ENCODE results near the gene RCAN1. TPM values are rescaled to one million over a fixed set of nuclear protein-coding genes. Genes with fewer than 3 reads are reported as not detected.
"Not testable (repeated sequence)": the region's sequence is repeated elsewhere in the genome, so short reads cannot be mapped to it uniquely, and the experiment has no call there.

The RCAN1 gene
- total RNA-seq, 1 donor from 2014 or later = 11.1 TPM

DNA sequence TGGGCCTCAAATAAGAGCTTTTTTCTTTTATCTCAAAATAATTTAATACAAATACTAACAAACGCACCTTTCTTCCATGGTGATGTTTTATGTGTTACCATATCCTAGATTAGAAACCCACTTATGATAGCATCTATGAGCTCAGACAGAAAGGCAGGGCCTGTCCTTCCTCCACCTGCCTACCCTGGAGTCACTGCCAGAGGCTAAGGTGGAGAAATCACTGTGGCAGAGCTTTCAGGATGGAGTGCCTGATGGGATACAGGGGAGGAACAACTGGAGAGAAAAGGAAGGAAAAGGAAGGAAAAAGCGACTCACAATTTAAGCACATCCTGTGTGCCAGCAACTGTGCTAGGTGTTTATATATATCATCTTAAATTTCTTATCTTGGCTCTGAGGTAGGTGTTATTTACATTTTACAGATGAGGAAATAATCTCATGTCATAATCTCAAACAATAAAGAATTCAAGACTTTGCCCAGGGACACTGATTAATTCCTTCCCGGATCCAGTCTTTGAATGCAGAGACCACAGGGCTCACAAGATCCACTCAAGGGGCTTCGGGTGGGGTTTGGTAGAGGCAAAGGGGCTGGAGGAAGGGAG, 45.4 kb downstream of the RCAN1 start:
- Mint-ChIP-seq H3K27ac (no peak overlapping the region), H3K4me3 (no peak overlapping the region), H3K27me3 (ENCODE audit: insufficient read depth) (peaks cover 2% of the 10 kb centered on the region), H3K36me3 (ENCODE audit: low read depth) (peaks cover 3% of the 10 kb centered on the region), H3K4me1 (ENCODE audit: low read depth) (no peaks in the 10 kb centered on the region), H3K9me3 (peaks cover 10% of the 10 kb centered on the region)
- intact Hi-C loops (cut with micrococcal nuclease) = no loop called here
- DNase-seq (ENCODE audit: low spot score) = no peak

DNA sequence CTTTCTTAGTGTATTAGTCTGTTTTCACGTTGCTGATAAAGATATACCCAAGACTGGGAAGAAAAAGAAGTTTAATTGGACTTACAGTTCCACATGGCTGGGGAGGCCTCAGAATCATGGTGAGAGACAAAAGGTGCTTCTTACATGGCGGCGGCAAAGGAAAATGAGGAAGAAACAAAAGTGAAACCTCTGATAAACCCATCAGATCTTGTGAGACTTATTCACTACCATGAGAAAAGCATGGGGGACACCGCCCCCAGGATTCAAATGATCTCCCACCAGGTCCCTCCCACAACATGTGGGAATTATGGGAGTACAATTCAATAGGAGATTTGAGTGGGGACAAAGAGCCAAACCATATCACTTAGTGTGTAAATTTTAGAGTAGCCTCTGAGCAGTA, 46.1 kb downstream of the RCAN1 start:
- H3K4me3 Mint-ChIP-seq; H3K9me3 Mint-ChIP-seq; H3K27me3 Mint-ChIP-seq (ENCODE audit: insufficient read depth); DNase-seq (ENCODE audit: low spot score); H3K36me3 Mint-ChIP-seq (ENCODE audit: low read depth); H3K4me1 Mint-ChIP-seq (ENCODE audit: low read depth); H3K27ac Mint-ChIP-seq; intact Hi-C loops (cut with micrococcal nuclease): not testable (repeated sequence)

DNA sequence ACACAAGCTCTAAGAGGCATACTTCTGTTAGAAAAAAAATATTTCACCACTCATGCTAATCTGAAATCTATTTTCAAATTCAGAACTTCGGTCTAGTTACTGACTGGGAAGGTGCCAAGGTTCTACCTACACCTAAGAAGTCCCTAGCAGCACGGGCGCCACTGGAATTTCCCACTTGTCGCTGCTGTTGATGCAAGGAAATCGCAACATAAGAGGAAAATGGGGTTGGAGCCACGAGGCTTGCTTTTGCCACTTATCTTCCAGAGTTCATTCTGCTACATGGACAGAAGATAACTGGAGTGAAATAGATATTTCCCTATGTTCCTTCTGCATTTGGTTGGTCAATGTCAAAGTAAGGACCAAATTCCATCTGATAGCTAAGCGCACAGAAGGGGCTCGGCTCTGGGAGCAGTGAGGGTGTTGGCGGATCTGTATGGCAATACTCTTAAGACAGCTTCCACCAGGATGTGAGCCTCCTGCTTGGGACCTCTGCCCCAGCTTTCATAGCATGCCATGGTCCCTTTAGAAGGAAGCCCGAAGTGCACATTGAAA, 47.2 kb downstream of the RCAN1 start:
- DNase-seq (ENCODE audit: low spot score) = no peak
- Mint-ChIP-seq H3K27ac (no peak overlapping the region), H3K4me1 (ENCODE audit: low read depth) (no peaks in the 10 kb centered on the region), H3K4me3 (no peak overlapping the region), H3K36me3 (ENCODE audit: low read depth) (peaks cover 8% of the 10 kb centered on the region), H3K9me3 (peaks cover 3% of the 10 kb centered on the region), H3K27me3 (ENCODE audit: insufficient read depth) (peaks cover 2% of the 10 kb centered on the region)
- intact Hi-C loops (cut with micrococcal nuclease) = no loop called here

DNA sequence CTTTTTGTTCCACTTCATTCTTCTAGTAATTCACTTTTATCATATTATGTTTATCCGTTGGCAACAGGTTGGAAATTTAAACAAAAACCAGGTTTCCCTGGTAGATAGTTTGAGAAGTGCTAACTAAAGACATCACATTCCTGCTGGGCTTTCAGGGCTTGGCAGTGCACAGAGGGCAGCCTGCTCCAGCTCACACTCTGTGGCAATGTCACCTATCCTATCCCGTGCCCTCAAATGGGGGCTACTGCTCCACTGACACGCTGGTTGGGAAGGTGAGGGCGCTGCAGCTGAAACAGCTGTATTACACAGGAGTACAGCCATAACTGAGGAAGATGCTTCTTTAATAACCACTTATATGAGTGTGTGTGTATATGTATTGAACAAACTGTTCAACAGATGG, 49.7 kb downstream of the RCAN1 start:
- Mint-ChIP-seq H3K36me3 (ENCODE audit: low read depth) (peaks cover 5% of the 10 kb centered on the region), H3K9me3 (no peaks in the 10 kb centered on the region), H3K4me3 (no peak overlapping the region), H3K27ac (no peak overlapping the region), H3K27me3 (ENCODE audit: insufficient read depth) (no peaks in the 10 kb centered on the region), H3K4me1 (ENCODE audit: low read depth) (no peaks in the 10 kb centered on the region)
- intact Hi-C loops (cut with micrococcal nuclease) = no loop called here
- DNase-seq (ENCODE audit: low spot score) = no peak

DNA sequence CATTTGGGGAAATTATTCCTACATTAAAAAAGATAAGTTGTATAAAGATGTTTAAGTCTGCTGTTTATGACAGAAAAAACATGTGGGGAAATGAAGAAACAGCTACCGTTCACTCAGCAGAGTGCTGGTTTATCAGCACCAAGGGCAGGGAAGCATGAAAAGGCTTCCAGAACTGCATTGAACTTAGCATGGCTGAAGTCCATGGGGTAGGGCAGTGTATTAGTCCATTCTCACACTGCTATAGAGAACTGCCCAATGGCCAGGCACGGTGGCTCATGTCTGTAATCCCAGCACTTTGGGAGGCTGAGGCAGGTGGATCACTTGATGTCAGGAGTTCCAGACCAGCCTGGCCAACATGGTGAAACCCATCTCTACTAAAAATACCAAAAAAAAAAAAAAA, 51.5 kb downstream of the RCAN1 start:
- intact Hi-C loops (cut with micrococcal nuclease); DNase-seq (ENCODE audit: low spot score); H3K4me1 Mint-ChIP-seq (ENCODE audit: low read depth); H3K9me3 Mint-ChIP-seq; H3K4me3 Mint-ChIP-seq; H3K27me3 Mint-ChIP-seq (ENCODE audit: insufficient read depth); H3K27ac Mint-ChIP-seq; H3K36me3 Mint-ChIP-seq (ENCODE audit: low read depth): not testable (repeated sequence)

DNA sequence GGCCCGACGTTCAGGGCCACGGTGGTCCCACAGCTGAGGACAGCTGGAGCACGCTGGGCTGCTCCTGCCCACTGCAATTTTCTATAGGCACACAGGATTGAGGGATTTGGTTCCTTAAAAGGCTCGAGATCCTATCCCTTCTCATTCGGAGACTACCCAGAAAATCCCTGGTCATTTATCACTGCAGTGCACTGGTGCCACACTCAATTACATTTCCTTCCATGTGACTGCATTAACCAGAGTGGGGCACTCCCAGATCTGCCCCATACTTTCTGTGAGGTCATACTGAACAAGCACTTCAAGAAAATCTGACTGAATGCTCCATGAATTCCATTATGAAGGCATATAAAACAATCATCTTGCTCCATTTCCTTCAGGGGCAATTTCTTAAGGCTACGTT, 53.1 kb downstream of the RCAN1 start:
- Mint-ChIP-seq H3K27me3 (ENCODE audit: insufficient read depth) (peaks cover 1% of the 10 kb centered on the region), H3K4me1 (ENCODE audit: low read depth) (no peaks in the 10 kb centered on the region), H3K36me3 (ENCODE audit: low read depth) (peaks cover 5% of the 10 kb centered on the region), H3K27ac (no peak overlapping the region), H3K4me3 (no peak overlapping the region), H3K9me3 (no peaks in the 10 kb centered on the region)
- DNase-seq (ENCODE audit: low spot score) = no peak
- intact Hi-C loops (cut with micrococcal nuclease) = no loop called here

DNA sequence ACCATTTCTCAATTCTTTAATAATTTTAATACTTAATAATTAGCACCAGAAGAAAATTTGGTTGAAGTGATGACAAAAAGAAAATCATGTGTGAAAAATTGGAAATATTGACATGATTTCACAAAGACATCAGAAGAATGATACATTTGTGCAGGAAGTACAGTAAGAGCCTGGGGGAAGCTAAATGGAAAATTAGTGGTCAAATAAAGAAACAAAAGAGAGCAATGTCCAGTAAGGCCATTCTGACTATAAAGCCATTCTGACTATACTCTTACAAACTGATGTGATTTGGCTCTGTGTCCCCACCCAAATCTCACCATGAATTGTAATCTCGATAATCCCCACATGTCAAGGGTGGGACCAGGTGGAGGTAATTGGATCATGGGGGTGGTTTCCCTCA, 54.3 kb downstream of the RCAN1 start:
- no peak overlapping the region for H3K27ac Mint-ChIP-seq
- no peak for DNase-seq (ENCODE audit: low spot score)
- no peaks in the 10 kb centered on the region for H3K9me3 Mint-ChIP-seq

DNA sequence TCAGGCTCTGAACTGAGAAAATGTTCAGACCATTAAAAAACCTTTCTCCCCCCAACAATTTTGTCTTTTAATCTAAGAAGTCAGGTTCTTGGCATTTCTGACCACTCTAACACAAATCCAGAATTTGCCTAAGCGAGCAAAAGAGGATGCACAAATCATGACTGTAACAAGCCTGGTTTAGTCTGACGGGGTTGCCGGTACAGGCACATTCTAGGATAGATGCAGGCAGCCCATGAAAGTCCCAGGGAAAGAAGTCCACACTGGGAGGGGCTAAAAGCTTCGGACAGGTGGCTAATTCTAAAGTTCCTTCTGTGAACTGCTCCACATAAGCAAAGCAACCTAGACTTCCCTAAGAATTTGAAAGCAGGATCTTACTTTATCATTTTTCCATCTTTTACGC, 54.9 kb downstream of the RCAN1 start:
- no peaks in the 10 kb centered on the region for H3K4me1 Mint-ChIP-seq (ENCODE audit: low read depth)
- H3K9me3 Mint-ChIP-seq = peaks cover 1% of the 10 kb centered on the region
- intact Hi-C loops (cut with micrococcal nuclease) = no loop called here
- no peak overlapping the region for H3K27ac Mint-ChIP-seq
- peaks cover 1% of the 10 kb centered on the region for H3K27me3 Mint-ChIP-seq (ENCODE audit: insufficient read depth)
- peaks cover 5% of the 10 kb centered on the region for H3K36me3 Mint-ChIP-seq (ENCODE audit: low read depth)
- no peak overlapping the region for H3K4me3 Mint-ChIP-seq
- DNase-seq (ENCODE audit: low spot score) = no peak

More for the DNA sequence above, 54.3 kb downstream of the RCAN1 start:
- peaks cover 5% of the 10 kb centered on the region for H3K36me3 Mint-ChIP-seq (ENCODE audit: low read depth)
- H3K4me3 Mint-ChIP-seq = no peak overlapping the region
- H3K27me3 Mint-ChIP-seq (ENCODE audit: insufficient read depth) = peaks cover 1% of the 10 kb centered on the region
- H3K4me1 Mint-ChIP-seq (ENCODE audit: low read depth) = no peaks in the 10 kb centered on the region
- intact Hi-C loops (cut with micrococcal nuclease) = no loop called here

DNA sequence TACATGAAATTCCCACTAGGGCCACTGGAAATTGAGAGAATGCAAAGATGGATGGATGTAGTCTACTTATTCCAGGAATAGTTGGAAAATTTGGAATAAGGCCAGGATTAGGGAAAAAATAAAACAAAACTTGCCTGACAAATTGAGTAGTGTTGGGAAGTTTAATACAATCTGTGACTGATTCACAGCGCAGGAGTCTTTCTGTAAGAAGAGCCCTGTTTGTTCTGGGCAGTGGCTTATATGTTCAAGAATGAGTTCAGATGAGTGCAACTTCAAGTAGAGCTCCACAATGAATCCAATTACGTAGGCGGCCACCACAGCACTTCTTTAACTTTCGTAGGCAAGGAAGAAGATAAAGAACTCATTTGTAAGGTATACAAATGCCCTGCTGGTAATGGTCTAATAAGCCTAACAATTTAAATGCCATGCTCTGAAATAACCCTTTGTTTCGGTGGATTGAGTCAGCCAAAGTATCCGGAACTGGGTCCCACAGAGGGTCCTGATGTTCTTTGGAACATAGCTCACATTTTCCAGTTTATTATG, 55.8 kb downstream of the RCAN1 start:
- Mint-ChIP-seq H3K9me3 (peaks cover 10% of the 10 kb centered on the region), H3K4me1 (ENCODE audit: low read depth) (no peaks in the 10 kb centered on the region), H3K36me3 (ENCODE audit: low read depth) (peaks cover 3% of the 10 kb centered on the region), H3K27ac (no peak overlapping the region), H3K27me3 (ENCODE audit: insufficient read depth) (peaks cover 1% of the 10 kb centered on the region), H3K4me3 (no peak overlapping the region)
- intact Hi-C loops (cut with micrococcal nuclease) = no loop called here
- no peak for DNase-seq (ENCODE audit: low spot score)

DNA sequence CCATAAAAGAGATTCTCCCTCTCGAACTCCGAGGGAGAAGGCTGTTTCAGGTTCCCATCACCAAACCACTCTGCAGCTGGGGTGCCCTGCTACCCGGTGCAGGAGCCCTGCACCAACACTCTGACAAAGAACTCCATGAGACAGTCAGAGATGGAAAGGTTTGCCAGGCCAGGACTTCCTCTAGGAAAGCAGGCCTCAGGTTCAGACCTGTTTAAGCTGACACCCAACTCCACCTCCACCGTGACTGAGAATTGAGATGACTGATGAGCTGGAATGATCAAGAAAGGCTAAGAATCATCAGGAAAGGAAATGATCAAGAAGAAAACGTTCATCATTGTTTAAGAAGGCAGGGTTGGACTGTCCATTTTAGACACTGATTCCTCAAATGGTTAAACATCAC, 56.7 kb downstream of the RCAN1 start:
- Mint-ChIP-seq H3K4me1 (ENCODE audit: low read depth) (no peaks in the 10 kb centered on the region), H3K4me3 (no peak overlapping the region), H3K27me3 (ENCODE audit: insufficient read depth) (peaks cover 1% of the 10 kb centered on the region), H3K36me3 (ENCODE audit: low read depth) (no peaks in the 10 kb centered on the region), H3K9me3 (peaks cover 12% of the 10 kb centered on the region), H3K27ac (no peak overlapping the region)
- DNase-seq (ENCODE audit: low spot score) = no peak
- intact Hi-C loops (cut with micrococcal nuclease) = no loop called here

DNA sequence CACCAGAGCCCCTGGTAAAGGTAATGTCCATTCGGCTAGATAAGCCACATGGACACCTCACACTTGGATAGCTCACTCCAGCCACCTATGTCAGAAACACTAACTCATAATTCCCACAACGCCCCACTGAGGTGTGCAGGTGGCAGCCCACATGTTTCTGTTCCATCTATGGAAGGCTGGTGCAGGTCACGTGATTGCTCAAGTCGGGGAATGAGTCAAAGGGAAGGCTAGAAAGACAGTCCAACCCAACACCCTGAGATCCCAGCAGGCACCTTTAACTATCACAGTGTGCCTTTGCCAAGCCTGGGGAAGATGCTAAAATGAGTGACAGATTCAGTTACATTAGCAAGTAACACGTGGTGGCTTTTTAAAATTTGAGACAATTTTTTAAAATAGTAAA, 57.7 kb downstream of the RCAN1 start:
- H3K27ac Mint-ChIP-seq = no peak overlapping the region
- H3K36me3 Mint-ChIP-seq (ENCODE audit: low read depth) = no peaks in the 10 kb centered on the region
- intact Hi-C loops (cut with micrococcal nuclease) = no loop called here
- DNase-seq (ENCODE audit: low spot score) = no peak
- no peaks in the 10 kb centered on the region for H3K4me1 Mint-ChIP-seq (ENCODE audit: low read depth)
- H3K9me3 Mint-ChIP-seq = peaks cover 12% of the 10 kb centered on the region
- H3K27me3 Mint-ChIP-seq (ENCODE audit: insufficient read depth) = peaks cover 1% of the 10 kb centered on the region
- H3K4me3 Mint-ChIP-seq = no peak overlapping the region

DNA sequence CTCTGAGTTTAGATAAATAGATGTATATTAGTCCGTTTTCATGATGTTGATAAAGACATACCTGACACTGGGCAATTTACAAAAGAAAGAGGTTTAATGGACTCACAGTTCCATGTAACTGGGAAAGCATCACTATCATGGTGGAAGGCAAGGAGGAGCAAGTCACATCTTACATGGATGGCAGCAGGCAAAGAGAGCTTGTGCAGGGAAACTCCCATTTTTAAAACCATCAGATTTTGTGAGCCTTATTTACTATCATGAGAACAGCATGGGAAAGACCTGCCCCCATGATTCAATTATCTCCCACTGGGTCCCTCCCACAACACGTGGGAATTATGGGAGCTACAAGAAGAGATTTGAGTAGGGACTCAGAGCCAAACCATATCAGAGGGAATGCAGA, 60.2 kb downstream of the RCAN1 start:
- H3K4me1 Mint-ChIP-seq (ENCODE audit: low read depth); intact Hi-C loops (cut with micrococcal nuclease); H3K36me3 Mint-ChIP-seq (ENCODE audit: low read depth); H3K27ac Mint-ChIP-seq; DNase-seq (ENCODE audit: low spot score); H3K4me3 Mint-ChIP-seq; H3K27me3 Mint-ChIP-seq (ENCODE audit: insufficient read depth): not testable (repeated sequence)
- peaks cover 18% of the 10 kb centered on the region for H3K9me3 Mint-ChIP-seq

DNA sequence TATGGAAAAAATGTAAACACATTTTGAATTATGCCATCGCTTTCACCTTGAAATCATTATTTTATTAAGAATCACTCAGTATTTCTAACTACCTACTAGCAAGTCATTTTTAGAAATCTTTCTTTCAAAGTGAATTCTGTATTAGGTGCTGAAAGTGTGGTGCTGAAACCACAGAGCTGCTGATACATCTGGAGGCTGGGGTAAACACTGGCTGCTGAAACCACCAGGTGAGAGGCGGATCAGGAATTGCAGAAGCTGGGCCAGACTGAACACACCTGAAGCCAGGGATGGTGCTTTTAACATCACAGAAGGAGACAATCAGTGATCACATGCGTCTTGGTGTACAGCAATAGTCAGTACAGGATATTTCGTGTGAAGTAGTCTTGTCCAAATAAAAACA, 60.7 kb downstream of the RCAN1 start:
- no peaks in the 10 kb centered on the region for H3K4me1 Mint-ChIP-seq (ENCODE audit: low read depth)

More for the DNA sequence above, 60.7 kb downstream of the RCAN1 start:
- intact Hi-C loops (cut with micrococcal nuclease) = no loop called here
- peaks cover 1% of the 10 kb centered on the region for H3K27me3 Mint-ChIP-seq (ENCODE audit: insufficient read depth)
- H3K9me3 Mint-ChIP-seq = peaks cover 18% of the 10 kb centered on the region
- DNase-seq (ENCODE audit: low spot score) = no peak
- H3K4me3 Mint-ChIP-seq = no peak overlapping the region
- no peaks in the 10 kb centered on the region for H3K36me3 Mint-ChIP-seq (ENCODE audit: low read depth)
- no peak overlapping the region for H3K27ac Mint-ChIP-seq
